NCI-H82 (cell line): ENCODE measurements around the gene NDUFS6.

Experiments used
- DNase-seq: peaks from one replicate; lab custom pipeline; 2025; lab: John Stamatoyannopoulos, UW

Gene NDUFS6

GRCh38 chr5:1853531-1853930 is 52.3 kb downstream of the NDUFS6 start:
- DNase-seq = no peak

- DNase-seq = no peak
Measured at GRCh38 chr5:1855075-1855474, 53.9 kb downstream of the NDUFS6 start.

- peak; percentile 1 for DNase-seq
Measured at GRCh38 chr5:1855596-1855995, 54.4 kb downstream of the NDUFS6 start.

GRCh38 chr5:1856596-1857255 is 55.5 kb downstream of the NDUFS6 start:
- DNase-seq = no peak

- no peak for DNase-seq
Measured at GRCh38 chr5:1857256-1857600, 56.0 kb downstream of the NDUFS6 start.

- no peak for DNase-seq
Measured at GRCh38 chr5:1858436-1858835, 57.2 kb downstream of the NDUFS6 start.

- no peak for DNase-seq
Measured at GRCh38 chr5:1859099-1859498, 57.9 kb downstream of the NDUFS6 start.

DNA sequence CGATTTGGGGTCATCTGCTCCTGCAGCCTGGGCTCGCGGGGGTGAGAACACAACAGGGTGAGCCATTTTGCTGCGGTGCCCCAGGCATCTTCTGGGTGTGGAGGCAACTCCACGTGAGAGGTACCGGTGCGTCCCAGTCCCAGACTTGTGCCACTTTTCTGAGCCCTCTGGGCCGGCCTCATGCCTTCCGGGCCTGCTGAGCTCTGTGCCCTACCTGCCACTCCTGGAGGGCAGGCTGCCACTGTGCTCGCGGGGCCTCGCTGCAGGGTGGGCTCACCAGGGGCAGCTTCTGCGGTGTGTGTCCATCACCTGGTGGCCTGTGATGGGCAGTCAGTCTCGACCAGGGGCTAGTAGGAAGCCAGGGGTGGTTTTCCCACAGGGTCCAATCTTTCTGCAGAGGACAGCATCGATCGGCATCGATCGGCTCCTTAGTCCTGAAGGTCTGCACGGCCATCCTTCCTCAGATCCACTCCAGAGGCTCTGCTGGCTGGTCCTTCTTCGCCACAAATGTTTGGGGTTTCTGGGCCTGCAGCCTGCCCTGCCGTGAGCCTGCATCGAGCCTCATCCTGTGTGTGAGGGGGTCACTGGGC is 58.9 kb downstream of the NDUFS6 start:
- DNase-seq = no peak

DNA sequence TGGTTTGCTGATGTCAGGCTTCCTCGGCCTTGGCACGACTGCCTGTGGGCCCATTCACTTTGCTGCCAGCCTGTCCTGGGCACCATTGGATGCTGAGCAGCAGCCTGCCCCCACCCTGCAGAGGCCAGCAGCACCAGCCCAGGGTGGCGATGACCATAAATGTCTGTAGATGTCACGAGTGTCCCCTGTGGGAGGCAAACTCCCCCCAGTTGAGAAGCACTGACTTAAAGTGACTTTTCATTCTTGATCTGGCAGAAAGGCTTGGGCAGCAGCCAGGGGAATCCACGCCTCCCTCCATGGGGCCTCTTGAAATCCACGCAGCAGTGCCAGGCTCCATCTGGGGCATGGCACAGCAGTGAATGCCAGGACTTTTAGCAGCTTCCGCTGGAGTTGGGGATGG is 59.7 kb downstream of the NDUFS6 start:
- no peak for DNase-seq

GRCh38 chr5:1864896-1865440 is 63.8 kb downstream of the NDUFS6 start:
- no peak for DNase-seq

- DNase-seq = no peak
Measured at GRCh38 chr5:1865486-1865885, 64.3 kb downstream of the NDUFS6 start.
